HG03457 (cell line): ENCODE results near the gene EPS8L1.
"Not testable (repeated sequence)": the region's sequence is repeated elsewhere in the genome, so short reads cannot be mapped to it uniquely, and the experiment has no call there.

Source experiments
- ATAC-seq: cut with Tn5 transposase; IDR thresholded peaks from one replicate; pipeline ENCODE4 v1.9.1; 2021; ENCODE audit warnings: moderate number of reproducible peaks; ENCODE audit not compliant: unreplicated experiment

Gene EPS8L1

DNA sequence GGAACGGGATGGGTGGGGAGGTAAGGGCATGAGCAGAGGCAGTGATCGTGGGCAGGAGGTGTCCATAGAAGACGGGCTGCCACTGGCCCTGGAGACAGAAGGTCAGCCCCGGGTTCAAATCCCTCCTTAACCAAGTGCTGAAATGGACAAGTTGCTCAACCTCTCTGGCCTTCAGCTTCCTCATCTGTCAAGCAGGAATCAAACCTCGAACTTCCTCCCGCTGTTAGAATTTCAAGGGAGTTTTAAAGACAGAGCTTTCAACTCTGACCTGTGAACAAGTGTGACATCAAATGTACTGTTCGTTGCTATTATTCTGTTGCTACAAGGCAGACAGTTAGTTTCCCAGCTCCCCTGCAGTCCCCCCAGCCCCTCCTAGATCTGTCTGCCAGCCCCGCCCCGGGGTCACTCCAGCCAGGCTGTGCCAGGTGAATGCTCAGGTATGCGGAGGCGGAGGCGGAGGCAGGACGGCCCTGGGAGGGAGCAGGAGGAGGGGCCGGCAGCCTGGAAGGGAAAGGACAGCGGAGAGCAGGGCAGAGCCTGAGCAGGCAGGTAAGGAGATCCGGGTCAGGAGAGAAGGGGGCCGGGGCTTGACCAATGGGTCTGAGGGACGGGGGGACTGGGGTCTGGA lies at the start of gene EPS8L1:
Gene EPS8L1, plus strand, starts transcription at position 499 of the 628 bp plus-strand sequence. CDS start 576 bp downstream, outside the sequence.
- ATAC-seq: no peak

GRCh38 chr19:55027140-55027471 lies 48.6 kb upstream of the EPS8L1 start:
- not testable (repeated sequence) for ATAC-seq

DNA sequence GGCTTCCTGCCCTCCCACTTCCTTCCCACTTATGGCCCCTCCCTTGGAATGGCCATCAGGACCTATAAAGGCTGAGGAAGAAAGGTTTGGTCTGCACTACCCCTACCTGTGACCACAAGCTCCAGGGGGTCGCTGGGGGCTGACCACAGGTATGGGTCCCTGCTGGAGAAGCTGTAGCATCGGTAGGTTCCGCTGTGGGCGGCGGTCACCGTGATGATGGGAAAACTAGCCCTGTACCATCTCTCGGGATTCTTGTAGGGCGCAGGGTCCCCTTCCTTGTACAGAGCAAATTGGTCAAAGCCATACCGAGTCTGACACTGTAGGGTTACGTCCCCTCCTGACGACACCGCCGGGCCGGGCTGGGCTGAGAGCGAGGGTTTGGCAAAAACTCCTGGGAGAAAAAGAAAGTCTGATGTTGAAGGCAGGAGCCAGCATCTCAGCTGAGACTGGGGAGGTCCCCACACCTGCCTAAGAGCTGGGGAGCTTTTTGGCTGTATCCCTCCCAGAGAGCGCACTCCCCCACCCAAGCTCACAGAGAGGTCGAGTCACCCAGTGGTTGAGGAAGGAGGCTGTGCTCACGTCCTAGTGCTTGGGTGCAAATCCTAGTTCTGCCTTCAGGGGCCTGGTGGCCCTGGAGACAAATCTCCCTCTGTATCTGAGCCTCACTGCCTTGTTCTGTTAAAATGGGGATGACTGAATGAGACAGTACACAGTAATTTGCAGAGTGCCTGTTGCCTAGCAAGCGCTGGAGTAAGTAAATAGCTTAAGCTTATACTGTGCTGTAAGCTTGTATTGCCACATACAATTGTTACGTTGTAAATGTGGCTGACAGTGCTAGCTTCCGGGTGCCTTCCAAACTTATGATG lies 48.0 kb upstream of the EPS8L1 start:
- no peak for ATAC-seq

GRCh38 chr19:55028757-55029156 lies 46.9 kb upstream of the EPS8L1 start:
- ATAC-seq: no peak

DNA sequence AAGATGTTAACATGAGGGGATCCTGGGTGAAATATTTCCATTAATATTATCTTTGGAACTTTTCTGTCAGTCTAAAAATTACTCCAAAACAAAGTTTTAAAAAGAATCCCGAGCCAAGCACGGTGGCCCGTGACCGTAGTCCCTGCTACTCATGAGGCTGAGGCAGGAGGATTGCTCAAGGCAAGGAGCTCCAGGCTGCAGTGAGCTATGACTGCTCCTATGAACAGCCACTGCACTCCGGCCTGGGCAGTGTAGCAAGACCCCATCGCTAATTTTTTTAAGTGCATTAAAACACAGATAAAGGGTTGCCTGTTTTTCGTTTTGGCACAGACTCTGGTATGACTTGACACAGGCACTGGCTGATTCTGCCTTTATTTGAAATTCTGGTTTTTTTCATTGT lies 44.5 kb upstream of the EPS8L1 start:
- ATAC-seq: no peak

DNA sequence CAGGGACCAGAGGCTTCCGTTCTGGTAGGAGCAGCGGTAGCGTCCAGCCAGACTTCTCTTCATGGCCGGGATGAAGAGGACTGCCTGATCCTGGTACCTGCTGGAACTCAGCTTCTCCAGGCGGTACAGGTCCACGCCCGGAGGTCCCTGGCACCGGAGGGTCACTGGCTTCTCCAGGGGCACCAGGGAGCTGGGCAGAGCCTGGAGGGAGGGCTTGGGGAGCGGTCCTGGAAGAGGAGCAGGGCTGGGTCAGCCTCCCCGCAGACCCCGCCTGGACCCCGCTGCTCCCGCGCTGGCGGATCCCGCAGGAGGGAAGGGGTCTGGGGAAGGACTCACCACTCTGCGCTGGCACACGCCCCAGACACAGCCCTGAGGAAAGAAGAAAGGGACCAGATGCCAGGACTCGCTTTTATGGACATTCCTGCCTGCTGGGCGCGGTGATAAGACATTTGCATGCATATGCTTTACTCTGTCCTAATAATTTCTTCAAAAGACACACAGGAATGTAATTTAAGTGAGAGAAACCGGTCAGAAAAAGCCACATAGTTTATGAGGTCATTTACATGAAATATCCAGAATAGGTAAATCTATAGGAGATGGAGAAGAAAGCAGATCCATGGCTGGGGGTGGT lies 43.4 kb upstream of the EPS8L1 start:
- ATAC-seq: no peak

- not testable (repeated sequence) for ATAC-seq
Measured at GRCh38 chr19:55032976-55033643, 42.6 kb upstream of the EPS8L1 start.

GRCh38 chr19:55034751-55035150 lies 40.9 kb upstream of the EPS8L1 start:
- ATAC-seq: no peak

- ATAC-seq: no peak
Measured at GRCh38 chr19:55036058-55036457, 39.6 kb upstream of the EPS8L1 start.

DNA sequence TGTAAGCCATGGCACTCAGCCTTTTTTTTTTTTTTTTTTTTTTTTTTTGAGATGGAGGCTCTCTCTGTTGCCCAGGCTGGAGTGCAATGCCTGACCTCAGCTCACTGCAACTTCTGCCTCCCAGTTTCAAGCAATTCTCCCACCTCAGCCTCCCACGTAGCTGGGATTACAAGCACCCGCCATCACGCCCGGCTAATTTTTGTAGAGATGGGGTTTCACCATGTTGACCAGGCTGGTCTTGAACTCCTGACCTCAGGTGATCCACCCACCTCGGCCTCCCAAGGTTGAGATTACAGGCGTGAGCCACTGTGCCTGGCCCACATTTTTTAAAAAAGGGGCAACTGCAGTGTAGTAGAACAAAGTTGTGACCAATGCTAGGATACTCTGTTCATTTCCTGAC lies 38.1 kb upstream of the EPS8L1 start:
- ATAC-seq: not testable (repeated sequence)

GRCh38 chr19:55040654-55041053 lies 35.0 kb upstream of the EPS8L1 start:
- ATAC-seq: not testable (repeated sequence)

DNA sequence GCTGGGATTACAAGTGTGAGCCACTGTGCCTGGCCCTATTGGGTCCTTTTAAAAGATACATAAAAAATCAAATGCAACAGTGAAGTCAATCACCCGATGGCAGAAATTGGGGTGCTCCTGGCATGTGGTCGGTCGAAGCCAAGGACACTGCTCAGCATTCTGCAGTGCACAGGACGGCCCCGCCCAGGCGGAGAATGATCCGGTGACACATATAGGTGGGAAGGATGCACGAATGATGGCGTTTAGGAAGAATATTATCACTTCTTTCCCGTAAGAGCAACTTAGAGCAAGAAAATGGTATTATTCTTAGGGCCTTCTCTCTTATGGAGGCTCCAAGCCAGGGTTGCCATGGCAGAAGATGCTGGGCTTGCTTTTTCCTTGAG lies 34.4 kb upstream of the EPS8L1 start:
- no peak for ATAC-seq

- no peak for ATAC-seq
Measured at GRCh38 chr19:55041627-55042343, 33.9 kb upstream of the EPS8L1 start.

GRCh38 chr19:55042344-55042678 lies 33.4 kb upstream of the EPS8L1 start:
- ATAC-seq: no peak

- ATAC-seq: no peak
Measured at GRCh38 chr19:55042688-55043087, 33.0 kb upstream of the EPS8L1 start.

- no peak for ATAC-seq
Measured at GRCh38 chr19:55044286-55044685, 31.4 kb upstream of the EPS8L1 start.

- ATAC-seq: no peak
Measured at GRCh38 chr19:55044771-55045716, 30.6 kb upstream of the EPS8L1 start.

DNA sequence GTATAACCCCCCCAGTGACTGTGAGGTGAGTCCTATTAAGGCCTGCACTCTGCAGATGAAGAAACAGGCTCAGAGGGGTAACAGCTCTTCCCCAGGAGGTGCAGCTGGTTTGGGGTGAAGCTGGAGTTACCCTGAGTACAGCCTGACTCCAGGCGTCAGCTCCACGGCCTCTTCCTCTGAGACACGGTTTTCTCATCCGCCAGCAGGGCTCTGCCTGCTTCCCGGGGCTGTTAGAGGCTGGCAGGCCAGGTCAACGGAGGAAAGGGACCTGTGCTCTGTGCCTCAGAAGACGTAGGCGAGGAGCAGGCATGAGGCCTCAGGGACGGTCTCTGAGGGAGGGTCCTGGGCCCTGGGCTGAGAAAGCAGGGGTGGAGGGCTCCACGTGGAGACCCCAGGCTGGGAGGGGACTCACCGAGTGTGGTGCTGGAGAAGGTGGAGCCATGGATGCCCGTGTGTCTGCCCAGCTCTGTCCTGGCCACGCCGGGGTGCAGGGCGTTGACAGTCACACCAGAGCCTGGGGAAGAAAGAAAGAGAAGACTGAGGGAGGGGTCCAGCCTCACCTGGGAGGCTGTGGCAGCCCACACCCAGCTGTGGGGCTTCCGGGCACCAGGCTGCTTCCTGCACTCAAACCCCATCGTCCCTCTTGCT lies 28.6 kb upstream of the EPS8L1 start:
- no peak for ATAC-seq

- no peak for ATAC-seq
Measured at GRCh38 chr19:55047951-55048350, 27.7 kb upstream of the EPS8L1 start.
